IMR-90 (cell line): Measurements from ENCODE around the gene KRT79. TPM values are rescaled to one million over a fixed set of nuclear protein-coding genes. Genes with fewer than 3 reads are reported as not detected.

Experiments used
- ATAC-seq: fragments of 200-7000 bp; cut with Tn5 transposase; 2 replicates; pipeline ENCODE4 v1.9.1; 2020; ENCODE audit warnings: low read depth, mild to moderate bottlenecking, moderate library complexity
- BruUV-seq: library from RNA; stranded (reverse); fragments of 400-500 nt; replicated peaks from 2 replicates; lab custom pipeline; 2021; lab: Mats Ljungman, UMichigan
- CTCF ChIA-PET: fragments of 300-600 bp; formaldehyde crosslinking; extraction: SDS; loops from one replicate; lab custom pipeline; 2021; ENCODE audit warnings: antibody characterized with exemption; lab: Yijun Ruan, JAX
- POLR2A ChIA-PET: fragments of 300-600 bp; sonication (Branson Sonifier 250); formaldehyde crosslinking; loops from one replicate; lab custom pipeline; 2022; ENCODE audit warnings: antibody characterized with exemption; ENCODE audit not compliant: unreplicated experiment; lab: Charles Lee
- DNase-seq: peaks from one replicate; pipeline ENCODE4 v3.0.0; 2013
- H2AFZ ChIP-seq: replicated peaks from 2 replicates; pipeline ENCODE3; 2013; ENCODE audit warnings: low read length, mild to moderate bottlenecking; ENCODE audit not compliant: poor library complexity
- H2AK5ac ChIP-seq: 2 replicates; pipeline ENCODE4 v1.6.1; 2013; ENCODE audit warnings: low read depth, low read length, inconsistent platforms
- H2AK9ac ChIP-seq: replicated peaks from 2 replicates; pipeline ENCODE3; 2013; ENCODE audit warnings: mild to moderate bottlenecking, low read depth, low read length, moderate library complexity; ENCODE audit not compliant: poor library complexity
- H2BK120ac ChIP-seq: 2 replicates; pipeline ENCODE4 v1.6.1; 2013; ENCODE audit warnings: low read depth, low read length, inconsistent platforms
- H2BK15ac ChIP-seq: 3 replicates; pipeline ENCODE4 v1.6.1; 2013; ENCODE audit warnings: low read depth, low read length, inconsistent platforms
- H2BK20ac ChIP-seq: 2 replicates; pipeline ENCODE4 v1.6.1; 2013; ENCODE audit warnings: low read depth, mild to moderate bottlenecking, inconsistent platforms, low read length, moderate library complexity
- H2BK5ac ChIP-seq: 2 replicates; pipeline ENCODE4 v1.6.1; 2013; ENCODE audit warnings: mild to moderate bottlenecking, low read depth, low read length, inconsistent platforms; ENCODE audit not compliant: poor library complexity, severe bottlenecking
- H3K14ac ChIP-seq: replicated peaks from 2 replicates; pipeline ENCODE4 v1.6.1; 2013; ENCODE audit warnings: low read depth, low read length, inconsistent platforms
- H3K18ac ChIP-seq: 2 replicates; pipeline ENCODE4 v1.6.1; 2013; ENCODE audit warnings: low read depth, low read length, control low read depth
- H3K23ac ChIP-seq: 2 replicates; pipeline ENCODE4 v1.6.1; 2013; ENCODE audit warnings: low read depth, low read length, inconsistent platforms
- H3K27ac ChIP-seq: 2 replicates; pipeline ENCODE4 v1.5.1; 2013; ENCODE audit warnings: mild to moderate bottlenecking, control low read depth, low read length; ENCODE audit not compliant: insufficient read depth
- H3K27me3 ChIP-seq: 2 replicates; pipeline ENCODE4 v1.6.1; 2013; ENCODE audit warnings: low read length; ENCODE audit not compliant: control insufficient read depth, insufficient read depth
- H3K36me3 ChIP-seq: 2 replicates; pipeline ENCODE4 v1.6.1; 2013; ENCODE audit warnings: low read length, mixed read lengths; ENCODE audit not compliant: control insufficient read depth, insufficient read depth
- H3K4ac ChIP-seq: 2 replicates; pipeline ENCODE4 v1.6.1; 2013; ENCODE audit warnings: low read depth, low read length, inconsistent platforms
- H3K4me1 ChIP-seq: 2 replicates; pipeline ENCODE4 v1.6.1; 2013; ENCODE audit warnings: low read length, mixed read lengths; ENCODE audit not compliant: control insufficient read depth, insufficient read depth
- H3K4me2 ChIP-seq: 2 replicates; pipeline ENCODE4 v1.6.1; 2013; ENCODE audit warnings: low read depth, mild to moderate bottlenecking, control low read depth, low read length, moderate library complexity
- H3K4me3 ChIP-seq: 2 replicates; pipeline ENCODE4 v1.5.1; 2013; ENCODE audit warnings: low read depth, mild to moderate bottlenecking, control low read depth, low read length, moderate library complexity; ENCODE audit not compliant: insufficient read depth
- H3K56ac ChIP-seq: 2 replicates; pipeline ENCODE4 v1.6.1; 2013; ENCODE audit warnings: low read length, inconsistent platforms; ENCODE audit not compliant: insufficient read depth; ENCODE audit errors: extremely low read depth
- H3K79me1 ChIP-seq, 2 experiments: 2 replicates each; pipeline ENCODE4 v1.6.1; 2013; ENCODE audit warnings: low read length in 2 of 2, inconsistent platforms in 1 of 2, low read depth in 1 of 2
- H3K9ac ChIP-seq: 2 replicates; pipeline ENCODE4 v1.6.1; 2013; ENCODE audit warnings: low read depth, low read length, control low read depth
- H3K9me1 ChIP-seq: 2 replicates; pipeline ENCODE4 v1.6.1; 2013; ENCODE audit warnings: low read length, inconsistent platforms; ENCODE audit not compliant: insufficient read depth
- H3K9me3 ChIP-seq: 2 replicates; pipeline ENCODE4 v1.6.1; 2013; ENCODE audit warnings: low read length; ENCODE audit not compliant: control insufficient read depth, insufficient read depth
- H4K20me1 ChIP-seq: 2 replicates; pipeline ENCODE4 v1.6.1; 2013; ENCODE audit warnings: low read length, inconsistent platforms; ENCODE audit not compliant: insufficient read depth
- H4K5ac ChIP-seq: 2 replicates; pipeline ENCODE4 v1.6.1; 2013; ENCODE audit warnings: mild to moderate bottlenecking, low read depth, low read length, control low read depth
- H4K8ac ChIP-seq, 2 experiments: 2 replicates each; pipeline ENCODE4 v1.6.1; 2013; ENCODE audit warnings: low read depth in 2 of 2, low read length in 2 of 2, control low read depth in 1 of 2, inconsistent platforms in 1 of 2
- H4K91ac ChIP-seq: 2 replicates; pipeline ENCODE4 v1.6.1; 2013; ENCODE audit warnings: low read depth, low read length, inconsistent platforms; ENCODE audit not compliant: insufficient read depth
- BHLHE40 ChIP-seq: fragments of 150-350 bp; IDR thresholded peaks from 2 replicates; pipeline ENCODE4 v1.6.1; 2016; ENCODE audit warnings: mild to moderate bottlenecking, low read depth, low read length
- CHD1 ChIP-seq: IDR thresholded peaks from 2 replicates; pipeline ENCODE4 v1.6.1; 2012; ENCODE audit warnings: low read depth, low read length, improper control_type of control experiment
- FOS ChIP-seq: fragments of 150-350 bp; IDR thresholded peaks from 2 replicates; pipeline ENCODE4 v1.6.1; 2016; ENCODE audit warnings: low read depth, low read length
- MAFK ChIP-seq: IDR thresholded peaks from 2 replicates; pipeline ENCODE4 v1.6.1; 2012; ENCODE audit warnings: low read depth, low read length, improper control_type of control experiment
- MAZ ChIP-seq: IDR thresholded peaks from 2 replicates; pipeline ENCODE4 v1.6.1; 2012; ENCODE audit warnings: low read depth, mild to moderate bottlenecking, low read length, improper control_type of control experiment, moderate library complexity, borderline replicate concordance
- NFE2L2 ChIP-seq: fragments of 150-350 bp; IDR thresholded peaks from 2 replicates; pipeline ENCODE4 v1.6.1; 2016; ENCODE audit warnings: low read depth, mild to moderate bottlenecking, low read length
- RAD21 ChIP-seq: IDR thresholded peaks from 2 replicates; pipeline ENCODE4 v1.6.1; 2012; ENCODE audit warnings: low read length, improper control_type of control experiment
- RCOR1 ChIP-seq: IDR thresholded peaks from 2 replicates; pipeline ENCODE4 v1.6.1; 2012; ENCODE audit warnings: mild to moderate bottlenecking, low read length, improper control_type of control experiment; ENCODE audit not compliant: insufficient replicate concordance
- SMC3 ChIP-seq: fragments of 150-350 bp; IDR thresholded peaks from 2 replicates; pipeline ENCODE4 v1.6.1; 2016; ENCODE audit warnings: low read depth, mild to moderate bottlenecking, antibody characterized with exemption, low read length, moderate library complexity
- WGBS, 2 experiments: methylation state at CpG; one replicate each; pipeline versions ENCODE4 v1.1.5 to v1.1.7; 2013; ENCODE audit warnings: missing lambda C conversion rate in 2 of 2; ENCODE audit not compliant: insufficient read length in 1 of 2; ENCODE audit errors: extremely low coverage in 2 of 2; 5-methylcytosine and 5-hydroxymethylcytosine counted together
- dilution Hi-C: fragments of 300-500 bp; cut with HindIII; formaldehyde crosslinking; loops from one replicate; pipeline ENCODE4 v1.14.3; 2018; ENCODE audit warnings: low sequenced_read_pairs; ENCODE audit not compliant: unreplicated experiment
- in situ Hi-C: fragments of 300-500 bp; cut with MboI; formaldehyde crosslinking; loops from 3 replicates; pipeline ENCODE4 v1.14.3; 2019; ENCODE audit warnings: low sequenced_read_pairs, inconsistent platforms, mixed read lengths
- intact Hi-C: fragments of 100-400 bp; cut with micrococcal nuclease; formaldehyde crosslinking; loops from 2 replicates; pipeline ENCODE4 v1.10.0; 2022
- polyA plus RNA-seq, 3 experiments: library from polyadenylated mRNA; depleted of rRNA; stranded (reverse); fragments of >200 nt; gene quantifications; 2 replicates each; pipeline ENCODE4 v1.2.3, GENCODE V29; 2012; ENCODE audit warnings: low replicate concordance in 1 of 3
- total RNA-seq: library from RNA; depleted of rRNA; stranded (reverse); fragments of >200 nt; gene quantifications from 2 replicates; pipeline ENCODE4 v1.2.3, GENCODE V29; 2012
- TF ChIP-seq, protein P1 (sequence below): conservative IDR thresholded peaks from 2 replicates; pipeline ENCODE4 v1.5.1; 2012; ENCODE audit warnings: mild to moderate bottlenecking, low read depth, low read length, improper control_type of control experiment

KRT79 gene
- total and polyA plus RNA-seq, 2 of the 4 experiments (the other 2 are of a cell fraction) = under 0.01 to 0.24 TPM

DNA sequence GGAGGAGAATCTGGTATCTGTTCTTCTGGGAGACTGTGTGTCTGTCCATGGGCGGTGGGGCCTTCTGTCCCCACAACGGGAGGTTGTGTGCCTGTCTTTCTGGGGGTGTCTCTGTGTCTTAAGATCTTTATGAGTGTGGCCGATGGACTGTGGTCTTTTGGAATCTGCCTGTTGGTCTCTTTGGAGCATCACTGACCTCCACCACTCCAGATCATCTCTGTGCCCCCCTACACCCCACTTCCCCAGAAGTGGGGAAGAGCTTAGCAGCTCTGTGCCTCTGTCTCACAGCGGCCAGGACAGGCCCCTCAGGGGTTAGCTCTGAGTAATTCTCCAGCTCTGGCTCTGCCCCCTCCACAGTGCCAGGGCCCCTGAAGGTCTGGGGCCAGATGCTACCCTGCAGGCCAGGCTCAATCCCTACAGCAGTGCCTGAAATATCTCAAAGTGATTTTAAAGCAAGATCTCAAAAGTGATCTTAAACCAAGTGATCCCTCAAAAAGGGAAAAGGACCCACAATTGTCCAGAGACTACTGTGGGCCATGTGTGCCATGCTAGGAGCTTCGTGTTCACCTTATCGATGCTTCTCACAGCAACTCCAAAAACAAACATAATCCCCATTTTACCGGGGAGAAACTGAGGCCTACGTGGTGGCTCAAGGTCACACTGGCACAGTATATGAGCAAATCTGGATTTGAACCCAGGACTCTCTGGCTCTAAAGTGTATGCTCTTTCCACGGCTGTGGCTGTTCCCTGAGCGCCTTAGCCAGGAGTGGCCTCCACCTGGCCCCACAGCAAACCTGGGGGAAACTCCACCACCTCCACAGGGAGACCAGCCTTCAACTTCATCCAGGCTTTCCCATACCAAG is 40.7 kb upstream of the KRT79 start (continued):
- no peak for TF ChIP-seq RCOR1
- TF ChIP-seq FOS = no peak
- TF ChIP-seq NFE2L2 = no peak

- Histone ChIP-seq H2AK5ac (peak overlapping the region; percentile 87), H3K9me3 (no peaks in the 10 kb centered on the region), H4K8ac (peak overlapping the region; percentile 83 to 85), H3K4me1 (peaks cover 26% of the 10 kb centered on the region), H3K9ac (peak overlapping the region; percentile 74), H3K56ac (peak overlapping the region; percentile 74; the same call in 1 of the 2 replicates), H3K14ac (peak overlapping the region; percentile 41), H2AFZ (peak overlapping the region; percentile 91), H3K4me2 (peak overlapping the region; percentile 78), H3K4ac (peak overlapping the region; percentile 84), H3K23ac (peak overlapping the region; percentile 95), H2AK9ac (peak overlapping the region; percentile 89), H2BK5ac (peak overlapping the region; percentile 68), H4K91ac (peak overlapping the region; percentile 91), H3K9me1 (peaks cover 23% of the 10 kb centered on the region), H3K18ac (peak overlapping the region; percentile 76), H2BK20ac (peak overlapping the region; percentile 94), H3K27me3 (no peaks in the 10 kb centered on the region), H3K36me3 (no peaks in the 10 kb centered on the region), H4K20me1 (no peaks in the 10 kb centered on the region), H2BK15ac (peak overlapping the region; percentile 81; the same call in 2 of the 3 replicates), H3K4me3 (peak overlapping the region; percentile 34), H3K79me1 (no peaks in the 10 kb centered on the region), H2BK120ac (peak overlapping the region; percentile 90), H3K27ac (peak overlapping the region; percentile 58), H4K5ac (peak overlapping the region; percentile 79)
- WGBS, 2 experiments = 17% methylated on average over 4 of the region's 55 CpGs; no CpG with 5 or more reads in 1 of the 2 experiments
- no TSS peak for BruUV-seq
- intact Hi-C loops (loop anchor here (5.0 to 10.0 kb wide), 3 partner anchors 482 to 659 kb away; no protein-coding TSS in a partner anchor), dilution Hi-C loops (no loop called here), in situ Hi-C loops (no loop called here)
- DNase-seq = peak; percentile 89
- TF ChIP-seq NFE2L2 (peak; percentile 60; the same call in 1 of the 2 replicates), CHD1 (no peak), MAFK (peak; percentile 70), BHLHE40 (peak; percentile 27; the same call in 1 of the 2 replicates), RAD21 (no peak), SMC3 (0 out of 2 replicates have a peak, but pooled peaks have one; percentile 3), MAZ (peak; percentile 88; the same call in 1 of the 2 replicates), FOS (peak; percentile 77), RCOR1 (no peak)
- TF ChIP-seq, protein P1, sequence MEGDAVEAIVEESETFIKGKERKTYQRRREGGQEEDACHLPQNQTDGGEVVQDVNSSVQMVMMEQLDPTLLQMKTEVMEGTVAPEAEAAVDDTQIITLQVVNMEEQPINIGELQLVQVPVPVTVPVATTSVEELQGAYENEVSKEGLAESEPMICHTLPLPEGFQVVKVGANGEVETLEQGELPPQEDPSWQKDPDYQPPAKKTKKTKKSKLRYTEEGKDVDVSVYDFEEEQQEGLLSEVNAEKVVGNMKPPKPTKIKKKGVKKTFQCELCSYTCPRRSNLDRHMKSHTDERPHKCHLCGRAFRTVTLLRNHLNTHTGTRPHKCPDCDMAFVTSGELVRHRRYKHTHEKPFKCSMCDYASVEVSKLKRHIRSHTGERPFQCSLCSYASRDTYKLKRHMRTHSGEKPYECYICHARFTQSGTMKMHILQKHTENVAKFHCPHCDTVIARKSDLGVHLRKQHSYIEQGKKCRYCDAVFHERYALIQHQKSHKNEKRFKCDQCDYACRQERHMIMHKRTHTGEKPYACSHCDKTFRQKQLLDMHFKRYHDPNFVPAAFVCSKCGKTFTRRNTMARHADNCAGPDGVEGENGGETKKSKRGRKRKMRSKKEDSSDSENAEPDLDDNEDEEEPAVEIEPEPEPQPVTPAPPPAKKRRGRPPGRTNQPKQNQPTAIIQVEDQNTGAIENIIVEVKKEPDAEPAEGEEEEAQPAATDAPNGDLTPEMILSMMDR = no peak
- CTCF ChIA-PET = interaction anchor here (0.6 to 1.5 kb wide), 4 partner anchors 9 to 752 kb away, joined by 3 to 7 read pairs (median 4); no protein-coding TSS in a partner anchor
- POLR2A ChIA-PET = no interaction called here
- peak; percentile 76 for ATAC-seq
Observed at GRCh38 chr12:52873832-52874572, 39.9 kb upstream of the KRT79 start.
